Thyroid gland (tissue), 4 donors: ENCODE measurements around the gene PDZD2.
"Not testable (repeated sequence)": the region's sequence is repeated elsewhere in the genome, so short reads cannot be mapped to it uniquely, and the experiment has no call there.

Source experiments
- CTCF ChIP-seq, 6 experiments: fragments of 200-600 bp in 3 of 6; fragments of 450-650 bp in 3 of 6; sonication (generic) in 3 of 6; IDR thresholded peaks; one replicate each; pipeline ENCODE4 v1.5.1; 2016 to 2019; ENCODE audit warnings: antibody characterized with exemption in 6 of 6, mild to moderate bottlenecking in 2 of 6, inconsistent platforms in 1 of 6, moderate library complexity in 1 of 6
- POLR2A ChIP-seq, 2 donors: fragments of 450-650 bp; IDR thresholded peaks; one replicate each; pipeline ENCODE4 v1.6.1; 2017; ENCODE audit warnings: antibody characterized with exemption in 2 of 2, mild to moderate bottlenecking in 2 of 2, moderate library complexity in 1 of 2

GRCh38 chr5:32039601-32040000, 400.7 kb downstream of the PDZD2 start:
- TF ChIP-seq CTCF, POLR2A (IDR thresholded peaks at IDR 0.05): not testable (repeated sequence)
